Activated naive CD4-positive, alpha-beta T cell treated with anti-CD3 and anti-CD28 coated beads, Interleukin-2, amount 10 ng/mL, durations not matched to agents 7 days and 5 days (primary cell): Measurements from ENCODE around the gene RPS6KA5.
"Not testable (repeated sequence)": the region's sequence is repeated elsewhere in the genome, so short reads cannot be mapped to it uniquely, and the experiment has no call there.

ENCODE experiments used
- CTCF ChIA-PET: fragments of 350-600 bp; sonication (Branson Sonifier 250); formaldehyde crosslinking; loops from one replicate; lab custom pipeline; 2021; ENCODE audit warnings: antibody characterized with exemption; lab: Charles Lee
- DNase-seq: peaks from one replicate; pipeline ENCODE4 v3.0.0-alpha.2; 2020
- H3K27ac Mint-ChIP-seq: one replicate; pipeline ENCODE4 v1.8.0; 2021; ENCODE audit warnings: mild to moderate bottlenecking, moderate library complexity, mixed read lengths
- H3K27me3 Mint-ChIP-seq: one replicate; pipeline ENCODE4 v1.8.0; 2021; ENCODE audit warnings: mild to moderate bottlenecking, mixed read lengths
- H3K36me3 Mint-ChIP-seq: one replicate; pipeline ENCODE4 v1.8.0; 2021; ENCODE audit warnings: mixed read lengths
- H3K4me1 Mint-ChIP-seq: one replicate; pipeline ENCODE4 v1.8.0; 2021; ENCODE audit warnings: mixed read lengths
- H3K4me3 Mint-ChIP-seq: one replicate; pipeline ENCODE4 v1.8.0; 2021; ENCODE audit warnings: mild to moderate bottlenecking, moderate library complexity, mixed read lengths
- H3K9me3 Mint-ChIP-seq: one replicate; pipeline ENCODE4 v1.8.0; 2021; ENCODE audit warnings: mixed read lengths

RPS6KA5 gene

GRCh38 chr14:91060351-91061055, at the start of gene RPS6KA5:
RPS6KA5 (minus strand) TSS chr14:91060641; CDS start chr14:91060434, 207 bp downstream.
- peak within 1 kb of the TSS; percentile 85 for H3K4me3 Mint-ChIP-seq

GRCh38 chr14:91108941-91109611, 48.6 kb upstream of the RPS6KA5 start:
- peak overlapping the region; percentile 26 for H3K4me3 Mint-ChIP-seq
- CTCF ChIA-PET: no interaction called here
- peak; percentile 49 for DNase-seq
- peak overlapping the region; percentile 96 for H3K27ac Mint-ChIP-seq
- peaks cover 57% of the 10 kb centered on the region for H3K4me1 Mint-ChIP-seq
- no peaks in the 10 kb centered on the region for H3K9me3 Mint-ChIP-seq
- H3K36me3 Mint-ChIP-seq: peaks cover 2% of the 10 kb centered on the region
- peaks cover 6% of the 10 kb centered on the region for H3K27me3 Mint-ChIP-seq

More at GRCh38 chr14:91060351-91061055, at the start of gene RPS6KA5:
- peak within 1 kb of the TSS; percentile 81 for H3K27ac Mint-ChIP-seq
- H3K9me3 Mint-ChIP-seq: peaks cover 4% of the 10 kb centered on the region
- H3K27me3 Mint-ChIP-seq: no peaks in the 10 kb centered on the region
- H3K36me3 Mint-ChIP-seq: peaks cover 51% of the 10 kb centered on the region
- DNase-seq: peak; percentile 100
- CTCF ChIA-PET: interaction anchor here (0.6 to 4.5 kb wide), 12 partner anchors 12 to 237 kb away, joined by 3 to 32 read pairs (median 4); partner anchors contain the start of gene DGLUCY
- peaks cover 63% of the 10 kb centered on the region for H3K4me1 Mint-ChIP-seq

GRCh38 chr14:91103116-91103515, 42.7 kb upstream of the RPS6KA5 start:
- DNase-seq: no peak
- Mint-ChIP-seq H3K27ac (no peak overlapping the region), H3K4me1 (peaks cover 12% of the 10 kb centered on the region), H3K36me3 (peaks cover 5% of the 10 kb centered on the region), H3K9me3 (no peaks in the 10 kb centered on the region), H3K4me3 (no peak overlapping the region), H3K27me3 (peaks cover 22% of the 10 kb centered on the region)
- CTCF ChIA-PET: no interaction called here

GRCh38 chr14:91100102-91100501, 39.7 kb upstream of the RPS6KA5 start:
- H3K27ac Mint-ChIP-seq: no peak overlapping the region
- peaks cover 3% of the 10 kb centered on the region for H3K36me3 Mint-ChIP-seq
- DNase-seq: no peak
- peaks cover 4% of the 10 kb centered on the region for H3K4me1 Mint-ChIP-seq
- H3K9me3 Mint-ChIP-seq: no peaks in the 10 kb centered on the region
- CTCF ChIA-PET: no interaction called here
- no peak overlapping the region for H3K4me3 Mint-ChIP-seq
- H3K27me3 Mint-ChIP-seq: peaks cover 29% of the 10 kb centered on the region

- no peak for DNase-seq
- Mint-ChIP-seq H3K4me1 (peaks cover 4% of the 10 kb centered on the region), H3K36me3 (peaks cover 3% of the 10 kb centered on the region), H3K27ac (no peak overlapping the region), H3K4me3 (no peak overlapping the region), H3K27me3 (peaks cover 30% of the 10 kb centered on the region), H3K9me3 (no peaks in the 10 kb centered on the region)
- CTCF ChIA-PET: interaction anchor here (1.0 to 1.4 kb wide), 3 partner anchors 8 to 188 kb away, joined by 4 read pairs; no protein-coding TSS in a partner anchor
Measured at GRCh38 chr14:91098591-91098990, 38.1 kb upstream of the RPS6KA5 start.

GRCh38 chr14:91097657-91098056, 37.2 kb upstream of the RPS6KA5 start:
- not testable (repeated sequence) for DNase-seq, H3K27ac Mint-ChIP-seq, H3K36me3 Mint-ChIP-seq, H3K4me3 Mint-ChIP-seq, H3K9me3 Mint-ChIP-seq, H3K4me1 Mint-ChIP-seq
- H3K27me3 Mint-ChIP-seq: peaks cover 30% of the 10 kb centered on the region
- CTCF ChIA-PET: interaction anchor here (1.0 to 1.1 kb wide), 2 partner anchors 9 to 10 kb away, joined by 4 read pairs; no protein-coding TSS in a partner anchor

- Mint-ChIP-seq H3K4me1 (peaks cover 4% of the 10 kb centered on the region), H3K9me3 (no peaks in the 10 kb centered on the region), H3K27ac (no peak overlapping the region), H3K27me3 (peaks cover 38% of the 10 kb centered on the region), H3K36me3 (no peaks in the 10 kb centered on the region), H3K4me3 (no peak overlapping the region)
- CTCF ChIA-PET: interaction anchor here (1.3 kb wide), 1 partner anchor 9 kb away, joined by 4 read pairs; no protein-coding TSS in a partner anchor
- no peak for DNase-seq
Measured at GRCh38 chr14:91095178-91095577, 34.7 kb upstream of the RPS6KA5 start.

- Mint-ChIP-seq H3K27ac (no peak overlapping the region), H3K36me3 (no peaks in the 10 kb centered on the region), H3K4me3 (no peak overlapping the region), H3K4me1 (peaks cover 3% of the 10 kb centered on the region), H3K27me3 (peaks cover 38% of the 10 kb centered on the region), H3K9me3 (no peaks in the 10 kb centered on the region)
- no peak for DNase-seq
- CTCF ChIA-PET: interaction anchor here (1.3 kb wide), 1 partner anchor 9 kb away, joined by 4 read pairs; no protein-coding TSS in a partner anchor
Measured at GRCh38 chr14:91094772-91095171, 34.3 kb upstream of the RPS6KA5 start.

- CTCF ChIA-PET: not testable (repeated sequence)
Measured at GRCh38 chr14:91093743-91094472, 33.5 kb upstream of the RPS6KA5 start.

GRCh38 chr14:91092073-91092472, 31.6 kb upstream of the RPS6KA5 start:
- H3K27ac Mint-ChIP-seq: no peak overlapping the region
- peaks cover 33% of the 10 kb centered on the region for H3K27me3 Mint-ChIP-seq
- H3K36me3 Mint-ChIP-seq: peaks cover 7% of the 10 kb centered on the region
- peaks cover 21% of the 10 kb centered on the region for H3K4me1 Mint-ChIP-seq
- no peak overlapping the region for H3K4me3 Mint-ChIP-seq
- DNase-seq: no peak
- H3K9me3 Mint-ChIP-seq: no peaks in the 10 kb centered on the region
- CTCF ChIA-PET: no interaction called here

More at GRCh38 chr14:91093743-91094472, 33.5 kb upstream of the RPS6KA5 start:
- H3K4me1 Mint-ChIP-seq, H3K36me3 Mint-ChIP-seq, H3K9me3 Mint-ChIP-seq, H3K4me3 Mint-ChIP-seq, H3K27ac Mint-ChIP-seq, DNase-seq: not testable (repeated sequence)
- H3K27me3 Mint-ChIP-seq: peaks cover 29% of the 10 kb centered on the region

GRCh38 chr14:91090743-91091142, 30.3 kb upstream of the RPS6KA5 start:
- H3K36me3 Mint-ChIP-seq: peaks cover 8% of the 10 kb centered on the region
- no peaks in the 10 kb centered on the region for H3K9me3 Mint-ChIP-seq
- peaks cover 26% of the 10 kb centered on the region for H3K4me1 Mint-ChIP-seq
- H3K4me3 Mint-ChIP-seq: no peak overlapping the region
- H3K27ac Mint-ChIP-seq: no peak overlapping the region
- H3K27me3 Mint-ChIP-seq: peaks cover 27% of the 10 kb centered on the region
- DNase-seq: no peak
- CTCF ChIA-PET: no interaction called here

GRCh38 chr14:91089958-91090535, 29.6 kb upstream of the RPS6KA5 start:
- Mint-ChIP-seq H3K27ac (no peak overlapping the region), H3K36me3 (peaks cover 8% of the 10 kb centered on the region), H3K4me3 (no peak overlapping the region), H3K9me3 (no peaks in the 10 kb centered on the region), H3K27me3 (peaks cover 25% of the 10 kb centered on the region), H3K4me1 (peaks cover 26% of the 10 kb centered on the region)
- CTCF ChIA-PET: no interaction called here
- DNase-seq: no peak

GRCh38 chr14:91088585-91089235, 28.3 kb upstream of the RPS6KA5 start:
- Mint-ChIP-seq H3K36me3 (peaks cover 11% of the 10 kb centered on the region), H3K9me3 (no peaks in the 10 kb centered on the region), H3K4me1 (peaks cover 28% of the 10 kb centered on the region), H3K27me3 (peaks cover 20% of the 10 kb centered on the region), H3K27ac (no peak overlapping the region), H3K4me3 (no peak overlapping the region)
- CTCF ChIA-PET: interaction anchor here (1.8 to 2.1 kb wide), 2 partner anchors 10 to 26 kb away, joined by 3 to 4 read pairs; no protein-coding TSS in a partner anchor
- DNase-seq: no peak
